IPS DF 6.9 (cell line): ENCODE measurements around the gene ST3GAL5.

Source experiments
- DNase-seq: peaks from one replicate; pipeline ENCODE4 v3.0.0-alpha.2; 2013; ENCODE audit warnings: low read depth, low spot score
- H3K27ac ChIP-seq: one replicate; pipeline ENCODE4 v1.5.1; 2013; ENCODE audit warnings: low read length, control low read depth
- H3K27me3 ChIP-seq: 2 replicates; pipeline ENCODE4 v1.6.1; 2013; ENCODE audit warnings: mild to moderate bottlenecking, low read length; ENCODE audit not compliant: control insufficient read depth, insufficient read depth
- H3K36me3 ChIP-seq: 2 replicates; pipeline ENCODE4 v1.6.1; 2013; ENCODE audit warnings: low read length; ENCODE audit not compliant: control insufficient read depth, insufficient read depth
- H3K4me1 ChIP-seq: 2 replicates; pipeline ENCODE4 v1.6.1; 2013; ENCODE audit warnings: low read length; ENCODE audit not compliant: control insufficient read depth, insufficient read depth
- H3K4me3 ChIP-seq: 2 replicates; pipeline ENCODE4 v1.5.1; 2013; ENCODE audit warnings: mild to moderate bottlenecking, low read length
- H3K9me3 ChIP-seq: 2 replicates; pipeline ENCODE4 v1.6.1; 2013; ENCODE audit warnings: low read length, inconsistent platforms; ENCODE audit not compliant: control insufficient read depth, insufficient read depth
- WGBS: extraction: QIAGEN DNeasy Blood & Tissue Kit; methylation state at CpG from one replicate; pipeline ENCODE4 v1.1.7; 2013; ENCODE audit warnings: mixed read lengths, missing lambda C conversion rate; ENCODE audit not compliant: insufficient read length, insufficient coverage; 5-methylcytosine and 5-hydroxymethylcytosine counted together

ST3GAL5 gene

DNA sequence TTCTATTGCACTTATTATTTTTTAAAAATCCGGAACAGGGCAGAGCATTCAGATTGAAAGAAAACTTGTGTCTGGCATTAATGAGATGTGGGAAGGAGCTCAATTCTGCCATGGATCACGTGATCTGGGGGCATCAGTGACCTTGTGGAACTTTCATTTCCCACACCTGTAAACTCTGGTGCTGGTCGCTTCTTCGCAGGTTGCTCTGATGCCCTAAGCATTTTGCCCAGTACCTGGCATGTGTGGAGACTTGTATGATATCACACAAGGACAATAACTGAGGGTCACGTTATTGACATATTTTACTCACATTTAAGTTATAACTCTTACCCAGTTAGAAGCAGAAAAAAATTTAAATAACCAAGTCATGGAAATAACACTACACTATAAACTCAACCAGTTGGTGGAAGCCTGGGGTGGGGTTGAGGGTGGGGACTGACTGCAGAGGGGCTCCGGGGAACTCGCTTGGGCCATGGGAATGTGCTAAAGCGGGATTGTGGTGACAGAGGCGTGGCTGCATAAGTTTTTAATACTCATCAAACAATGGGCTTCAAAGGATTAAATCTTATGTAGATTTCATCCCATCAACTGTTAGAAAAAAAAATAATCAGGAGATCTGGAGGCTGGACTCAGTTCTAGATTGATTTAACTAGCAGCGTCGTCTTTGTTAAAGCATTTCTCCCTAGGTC lies 36.5 kb downstream of the ST3GAL5 start:
- no peaks in the 10 kb centered on the region for H3K36me3 ChIP-seq
- H3K4me3 ChIP-seq: no peak overlapping the region
- no peak overlapping the region for H3K27ac ChIP-seq
- no peaks in the 10 kb centered on the region for H3K9me3 ChIP-seq
- WGBS: no CpG with 5 or more reads among the region's 11 CpGs
- DNase-seq: no peak
- no peaks in the 10 kb centered on the region for H3K27me3 ChIP-seq
- H3K4me1 ChIP-seq: no peaks in the 10 kb centered on the region

DNA sequence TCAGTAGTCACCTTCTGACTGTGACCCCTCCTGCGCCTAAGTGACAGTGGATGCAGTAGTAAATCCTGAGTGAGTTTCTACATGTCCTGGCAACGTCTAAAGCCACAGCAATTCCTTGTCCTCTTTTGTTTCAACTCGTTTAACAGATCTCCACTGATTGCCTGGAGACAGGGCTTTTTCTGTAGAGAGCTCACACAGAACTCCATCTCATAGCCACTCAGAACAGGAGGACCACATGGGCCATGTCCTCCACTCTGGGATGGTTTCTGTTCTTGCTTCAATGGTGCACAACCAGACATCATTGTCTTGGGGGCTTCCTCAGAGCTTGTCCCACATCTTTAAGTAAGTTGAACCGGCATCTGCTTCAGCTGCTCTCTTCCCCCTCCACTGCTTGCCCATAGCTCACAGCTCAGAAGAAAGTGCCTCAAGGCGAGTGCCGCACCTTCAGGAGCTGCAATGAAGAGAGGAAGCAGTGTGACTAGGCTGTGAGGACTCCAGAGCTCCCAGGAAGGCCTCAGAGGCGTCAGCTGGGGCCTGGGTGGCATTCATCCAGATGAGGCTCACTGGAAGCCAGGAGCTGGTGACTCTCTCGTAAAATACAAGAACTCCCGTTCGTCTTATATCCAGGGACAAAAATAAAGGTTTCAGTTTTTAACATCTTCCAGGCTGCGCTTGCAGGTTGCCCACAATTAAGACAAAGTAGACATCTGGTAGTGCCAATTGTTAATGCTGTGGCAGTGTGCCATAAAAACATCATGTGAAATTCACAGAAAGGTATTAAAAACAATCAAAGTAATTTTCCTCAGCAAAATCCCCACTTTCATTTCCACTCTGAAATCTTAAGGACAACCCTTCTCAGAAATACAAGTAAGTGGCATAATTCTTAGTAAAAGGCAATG lies 37.3 kb downstream of the ST3GAL5 start:
- no peaks in the 10 kb centered on the region for H3K27me3 ChIP-seq
- no peak for DNase-seq
- H3K9me3 ChIP-seq: no peaks in the 10 kb centered on the region
- H3K4me3 ChIP-seq: no peak overlapping the region
- WGBS: no CpG with 5 or more reads among the region's 11 CpGs
- no peaks in the 10 kb centered on the region for H3K4me1 ChIP-seq
- no peak overlapping the region for H3K27ac ChIP-seq
- no peaks in the 10 kb centered on the region for H3K36me3 ChIP-seq

GRCh38 chr2:85850451-85850850 lies 38.3 kb downstream of the ST3GAL5 start:
- Histone ChIP-seq H3K27ac (no peak overlapping the region), H3K4me1 (no peaks in the 10 kb centered on the region), H3K9me3 (no peaks in the 10 kb centered on the region), H3K27me3 (no peaks in the 10 kb centered on the region), H3K36me3 (no peaks in the 10 kb centered on the region), H3K4me3 (no peak overlapping the region)
- DNase-seq: no peak
- WGBS: no CpG with 5 or more reads among the region's 10 CpGs

- H3K9me3 ChIP-seq: no peaks in the 10 kb centered on the region
- H3K4me1 ChIP-seq: no peaks in the 10 kb centered on the region
- no CpG with 5 or more reads among the region's 2 CpGs for WGBS
- H3K36me3 ChIP-seq: no peaks in the 10 kb centered on the region
- H3K4me3 ChIP-seq: no peak overlapping the region
- no peak overlapping the region for H3K27ac ChIP-seq
- DNase-seq: no peak
- no peaks in the 10 kb centered on the region for H3K27me3 ChIP-seq
These were observed 41.7 kb downstream of the ST3GAL5 start for GRCh38 chr2:85847051-85847588.

- Histone ChIP-seq H3K27ac (no peak overlapping the region), H3K4me3 (no peak overlapping the region), H3K27me3 (no peaks in the 10 kb centered on the region), H3K36me3 (no peaks in the 10 kb centered on the region), H3K9me3 (no peaks in the 10 kb centered on the region), H3K4me1 (no peaks in the 10 kb centered on the region)
- no peak for DNase-seq
- WGBS: no CpG with 5 or more reads among the region's 4 CpGs
These were observed 42.4 kb downstream of the ST3GAL5 start for GRCh38 chr2:85846411-85846810.

DNA sequence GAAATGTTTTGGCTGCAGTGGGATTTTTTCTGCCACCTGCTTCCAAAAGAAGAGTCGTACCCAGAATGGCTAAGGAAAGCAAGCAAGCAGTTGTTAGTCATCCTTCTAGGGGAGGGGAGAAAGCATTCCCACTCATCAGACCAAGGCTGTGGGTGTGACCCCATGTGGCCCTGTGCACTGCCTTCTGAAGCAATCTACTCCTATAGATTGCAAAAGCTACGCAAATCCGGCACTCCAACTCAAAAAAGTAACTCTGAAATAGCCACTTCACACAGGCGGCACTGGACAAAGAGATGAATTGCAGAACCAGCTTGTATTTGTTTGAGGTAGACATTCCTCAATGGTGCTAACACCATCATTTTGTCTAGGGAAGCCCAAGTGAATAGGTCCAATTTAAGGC lies 44.3 kb downstream of the ST3GAL5 start:
- no peaks in the 10 kb centered on the region for H3K36me3 ChIP-seq
- no peak for DNase-seq

GRCh38 chr2:85843543-85843942 lies 45.2 kb downstream of the ST3GAL5 start:
- DNase-seq: no peak

More for the DNA sequence above, 44.3 kb downstream of the ST3GAL5 start:
- no CpG with 5 or more reads among the region's 4 CpGs for WGBS
- no peaks in the 10 kb centered on the region for H3K9me3 ChIP-seq
- no peaks in the 10 kb centered on the region for H3K4me1 ChIP-seq
- no peak overlapping the region for H3K4me3 ChIP-seq
- H3K27me3 ChIP-seq: no peaks in the 10 kb centered on the region
- no peak overlapping the region for H3K27ac ChIP-seq

DNA sequence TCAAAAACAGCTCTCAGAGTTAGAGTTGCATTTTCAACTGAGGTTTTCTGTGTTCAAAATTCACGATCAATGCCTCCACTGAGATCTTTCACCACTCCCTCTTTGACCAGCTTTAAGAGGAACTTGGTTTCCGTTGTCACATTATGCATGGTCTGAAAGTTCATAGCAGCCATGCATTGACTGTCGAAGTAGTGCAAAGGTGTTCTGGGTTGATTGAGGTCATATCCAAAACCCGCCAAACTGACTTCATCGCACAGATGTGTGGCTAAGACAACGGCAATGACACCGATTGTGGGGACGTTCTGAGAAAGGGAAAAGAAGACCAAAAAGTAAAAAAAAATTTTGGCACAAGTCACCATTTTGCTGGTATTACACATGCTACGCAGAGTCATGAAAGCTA lies 48.7 kb downstream of the ST3GAL5 start:
- no peak for DNase-seq
- WGBS: no CpG with 5 or more reads among the region's 9 CpGs

More at GRCh38 chr2:85843543-85843942, 45.2 kb downstream of the ST3GAL5 start:
- Histone ChIP-seq H3K27me3 (no peaks in the 10 kb centered on the region), H3K27ac (no peak overlapping the region), H3K9me3 (no peaks in the 10 kb centered on the region), H3K4me1 (no peaks in the 10 kb centered on the region), H3K36me3 (no peaks in the 10 kb centered on the region), H3K4me3 (no peak overlapping the region)
- no CpG with 5 or more reads among the region's 4 CpGs for WGBS

GRCh38 chr2:85839461-85839860 lies 49.3 kb downstream of the ST3GAL5 start:
- Histone ChIP-seq H3K27ac (no peak overlapping the region), H3K36me3 (no peaks in the 10 kb centered on the region), H3K4me1 (no peaks in the 10 kb centered on the region), H3K9me3 (no peaks in the 10 kb centered on the region), H3K4me3 (no peak overlapping the region), H3K27me3 (no peaks in the 10 kb centered on the region)
- DNase-seq: no peak
- no CpG with 5 or more reads among the region's 10 CpGs for WGBS

More for the DNA sequence above, 48.7 kb downstream of the ST3GAL5 start:
- Histone ChIP-seq H3K27ac (no peak overlapping the region), H3K4me3 (no peak overlapping the region), H3K4me1 (no peaks in the 10 kb centered on the region), H3K9me3 (no peaks in the 10 kb centered on the region), H3K36me3 (no peaks in the 10 kb centered on the region), H3K27me3 (no peaks in the 10 kb centered on the region)

DNA sequence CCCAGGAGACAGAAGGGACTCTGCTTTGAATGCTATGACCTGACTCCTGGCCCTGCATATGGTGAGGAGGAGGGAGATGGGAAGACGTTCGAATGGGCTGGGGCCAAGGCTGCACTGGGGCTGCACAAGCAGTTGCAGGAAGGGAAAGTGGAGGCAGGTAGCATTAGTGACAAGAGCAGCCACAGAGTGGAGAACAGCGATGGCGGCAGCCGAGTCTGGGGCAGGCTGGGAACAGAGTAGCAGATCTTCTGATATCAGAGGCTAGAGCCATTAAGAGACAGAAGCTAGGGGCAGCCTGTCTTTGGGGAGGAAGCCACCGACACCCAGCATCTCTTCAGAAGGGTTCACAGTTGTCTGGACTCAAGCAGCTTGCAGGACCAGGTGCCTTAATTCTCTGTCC lies 50.1 kb downstream of the ST3GAL5 start:
- no CpG with 5 or more reads among the region's 6 CpGs for WGBS
- Histone ChIP-seq H3K4me3 (no peak overlapping the region), H3K4me1 (no peaks in the 10 kb centered on the region), H3K27ac (no peak overlapping the region), H3K36me3 (no peaks in the 10 kb centered on the region), H3K27me3 (no peaks in the 10 kb centered on the region), H3K9me3 (no peaks in the 10 kb centered on the region)
- no peak for DNase-seq
